Measurements from ENCODE around the gene SPDYE6. TPM values are rescaled to one million over a fixed set of nuclear protein-coding genes. Genes with fewer than 3 reads are reported as not detected.
"Not testable (repeated sequence)": the region's sequence is repeated elsewhere in the genome, so short reads cannot be mapped to it uniquely, and the experiment has no call there.

The SPDYE6 gene
- total and polyA plus RNA-seq, 2 of the 4 experiments (the other 2 are of a cell fraction) = not detected

DNA sequence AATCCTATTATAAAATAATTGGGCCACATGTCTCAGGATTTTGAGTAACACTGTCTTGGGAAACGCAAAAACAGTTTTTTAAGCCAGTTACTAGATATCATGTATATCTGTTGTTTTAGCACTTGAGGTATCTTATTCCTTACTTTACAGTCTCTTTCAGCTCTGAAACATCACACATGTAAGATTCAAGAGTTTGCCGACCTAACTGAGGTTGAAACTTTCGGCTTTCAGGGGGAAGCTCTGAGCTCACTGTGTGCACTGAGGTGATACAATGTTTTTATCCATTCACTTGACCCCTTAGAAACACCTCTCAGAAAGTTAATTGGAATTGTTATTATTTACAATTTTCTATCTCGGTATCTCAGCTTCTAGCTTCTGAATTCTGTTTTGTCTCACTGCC lies 18.8 kb downstream of the SPDYE6 start:
- H2AFZ ChIP-seq (replicated peaks; ENCODE audit: low read length, poor library complexity); H3K79me1 ChIP-seq (ENCODE audit: low read depth in 1 of 2, low read length in 2 of 2); H2BK120ac ChIP-seq (ENCODE audit: low read depth, low read length); H4K5ac ChIP-seq (ENCODE audit: low read depth, low read length); H3K4me2 ChIP-seq (ENCODE audit: low read depth, low read length); in situ Hi-C loops (cut with MboI; ENCODE audit: low sequenced_read_pairs); H3K23ac ChIP-seq (ENCODE audit: low read depth, low read length); H4K8ac ChIP-seq (ENCODE audit: low read depth in 2 of 2, low read length in 2 of 2); H3K9me3 ChIP-seq (ENCODE audit: control insufficient read depth, insufficient read depth, low read length); H3K9me1 ChIP-seq (ENCODE audit: insufficient read depth, low read length); H4K91ac ChIP-seq (ENCODE audit: insufficient read depth, low read depth, low read length); H2AK9ac ChIP-seq (replicated peaks; ENCODE audit: low read depth, low read length, poor library complexity); H3K27ac ChIP-seq (ENCODE audit: insufficient read depth, low read length); H2BK20ac ChIP-seq (ENCODE audit: low read depth, low read length); H2BK15ac ChIP-seq (ENCODE audit: low read depth, low read length); H3K27me3 ChIP-seq (ENCODE audit: control insufficient read depth, insufficient read depth, low read length); intact Hi-C loops (cut with micrococcal nuclease); H3K9ac ChIP-seq (ENCODE audit: low read depth, low read length); BruUV-seq (replicated peaks); H2AK5ac ChIP-seq (ENCODE audit: low read depth, low read length); H3K14ac ChIP-seq (replicated peaks; ENCODE audit: low read depth, low read length); H3K4me1 ChIP-seq (ENCODE audit: control insufficient read depth, insufficient read depth, low read length); H2BK5ac ChIP-seq (ENCODE audit: low read depth, low read length, poor library complexity, severe bottlenecking); H4K20me1 ChIP-seq (ENCODE audit: insufficient read depth, low read length); DNase-seq; H3K56ac ChIP-seq (ENCODE audit: extremely low read depth, insufficient read depth, low read length); H3K4ac ChIP-seq (ENCODE audit: low read depth, low read length); H3K36me3 ChIP-seq (ENCODE audit: control insufficient read depth, insufficient read depth, low read length); POLR2A ChIA-PET (ENCODE audit: unreplicated experiment); H3K18ac ChIP-seq (ENCODE audit: low read depth, low read length); ATAC-seq (ENCODE audit: low read depth); dilution Hi-C loops (cut with HindIII; ENCODE audit: low sequenced_read_pairs, unreplicated experiment); H3K4me3 ChIP-seq (ENCODE audit: insufficient read depth, low read depth, low read length); CTCF ChIA-PET: not testable (repeated sequence)
- WGBS, 2 experiments (ENCODE audit: extremely low coverage in 2 of 2, insufficient read length in 1 of 2) = no CpG with 5 or more reads among the region's 4 CpGs

DNA sequence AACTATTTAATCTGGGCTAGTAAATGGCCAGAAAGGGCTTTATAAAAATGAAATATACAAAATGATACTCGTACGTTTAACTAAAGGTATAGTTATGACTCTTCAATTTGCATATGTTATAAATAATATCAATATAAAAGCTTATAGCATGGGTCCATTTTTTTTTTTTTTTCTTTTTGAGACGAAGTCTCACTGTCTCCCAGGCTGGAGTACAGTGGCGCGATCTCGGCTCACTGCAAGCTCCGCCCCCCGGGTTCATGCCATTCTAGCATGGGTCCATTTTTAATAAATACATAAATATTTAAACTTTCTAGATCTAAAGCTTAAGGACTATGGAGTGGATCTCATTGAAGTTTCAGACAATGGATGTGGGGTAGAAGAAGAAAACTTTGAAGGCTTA lies 19.2 kb downstream of the SPDYE6 start:
- H3K56ac ChIP-seq (ENCODE audit: extremely low read depth, insufficient read depth, low read length); DNase-seq; H2BK15ac ChIP-seq (ENCODE audit: low read depth, low read length); H4K20me1 ChIP-seq (ENCODE audit: insufficient read depth, low read length); H3K23ac ChIP-seq (ENCODE audit: low read depth, low read length); H3K14ac ChIP-seq (replicated peaks; ENCODE audit: low read depth, low read length); H2BK5ac ChIP-seq (ENCODE audit: low read depth, low read length, poor library complexity, severe bottlenecking); BruUV-seq (replicated peaks); H3K9me1 ChIP-seq (ENCODE audit: insufficient read depth, low read length); H3K4ac ChIP-seq (ENCODE audit: low read depth, low read length); H3K27ac ChIP-seq (ENCODE audit: insufficient read depth, low read length); H4K5ac ChIP-seq (ENCODE audit: low read depth, low read length); dilution Hi-C loops (cut with HindIII; ENCODE audit: low sequenced_read_pairs, unreplicated experiment); H3K27me3 ChIP-seq (ENCODE audit: control insufficient read depth, insufficient read depth, low read length); H2BK120ac ChIP-seq (ENCODE audit: low read depth, low read length); in situ Hi-C loops (cut with MboI; ENCODE audit: low sequenced_read_pairs); H3K36me3 ChIP-seq (ENCODE audit: control insufficient read depth, insufficient read depth, low read length); H2AFZ ChIP-seq (replicated peaks; ENCODE audit: low read length, poor library complexity); H3K4me1 ChIP-seq (ENCODE audit: control insufficient read depth, insufficient read depth, low read length); ATAC-seq (ENCODE audit: low read depth); H2AK5ac ChIP-seq (ENCODE audit: low read depth, low read length); H3K79me1 ChIP-seq (ENCODE audit: low read depth in 1 of 2, low read length in 2 of 2); H3K18ac ChIP-seq (ENCODE audit: low read depth, low read length); H2AK9ac ChIP-seq (replicated peaks; ENCODE audit: low read depth, low read length, poor library complexity); H2BK20ac ChIP-seq (ENCODE audit: low read depth, low read length); CTCF ChIA-PET; H4K91ac ChIP-seq (ENCODE audit: insufficient read depth, low read depth, low read length); H3K4me3 ChIP-seq (ENCODE audit: insufficient read depth, low read depth, low read length); intact Hi-C loops (cut with micrococcal nuclease); H3K9ac ChIP-seq (ENCODE audit: low read depth, low read length); H3K9me3 ChIP-seq (ENCODE audit: control insufficient read depth, insufficient read depth, low read length); H3K4me2 ChIP-seq (ENCODE audit: low read depth, low read length); H4K8ac ChIP-seq (ENCODE audit: low read depth in 2 of 2, low read length in 2 of 2): not testable (repeated sequence)
- POLR2A ChIA-PET (ENCODE audit: unreplicated experiment) = interaction anchor here (0.6 kb wide), 1 partner anchor 65 kb away, joined by 5 read pairs; no protein-coding TSS in a partner anchor
- WGBS, 2 experiments (ENCODE audit: extremely low coverage in 2 of 2, insufficient read length in 1 of 2) = no CpG with 5 or more reads among the region's 8 CpGs

Measured in IMR-90 (cell line).